Upper lobe of left lung (tissue), 4 donors: Measurements from ENCODE around the gene POGZ.
A peak's percentile ranks its signal among the peaks of the same experiment; 100 is the strongest.

ENCODE experiments used
- CTCF ChIP-seq, 6 experiments: fragments of 450-650 bp in 4 of 6; fragments of 200-600 bp in 2 of 6; sonication (generic) in 2 of 6; IDR thresholded peaks; one replicate each; pipeline ENCODE4 v1.5.1; 2016 to 2019; ENCODE audit warnings: antibody characterized with exemption in 6 of 6
- POLR2A ChIP-seq, 4 donors: fragments of 450-650 bp; IDR thresholded peaks; one replicate each; pipeline ENCODE4 v1.5.1; 2016 to 2017; ENCODE audit warnings: antibody characterized with exemption in 4 of 4, mild to moderate bottlenecking in 2 of 4

- peak in 2 of 4 donors; percentile 44 to 47 for TF ChIP-seq POLR2A (IDR thresholded peaks at IDR 0.05)
- TF ChIP-seq CTCF (IDR thresholded peaks at IDR 0.05): no peak
These were observed 1.1 kb downstream of the POGZ start for GRCh38 chr1:151457911-151458801.
